Measurements from ENCODE around the gene CCDC47. TPM values are rescaled to one million over a fixed set of nuclear protein-coding genes. Genes with fewer than 3 reads are reported as not detected.

The CCDC47 gene
- total RNA-seq: 26.6 and 44.4 TPM in 2 replicates

GRCh38 chr17:63773272-63774140 is at the start of gene CCDC47:
CCDC47 (minus strand) TSS chr17:63773597; CDS start chr17:63766175, 7,422 bp downstream.

DNA sequence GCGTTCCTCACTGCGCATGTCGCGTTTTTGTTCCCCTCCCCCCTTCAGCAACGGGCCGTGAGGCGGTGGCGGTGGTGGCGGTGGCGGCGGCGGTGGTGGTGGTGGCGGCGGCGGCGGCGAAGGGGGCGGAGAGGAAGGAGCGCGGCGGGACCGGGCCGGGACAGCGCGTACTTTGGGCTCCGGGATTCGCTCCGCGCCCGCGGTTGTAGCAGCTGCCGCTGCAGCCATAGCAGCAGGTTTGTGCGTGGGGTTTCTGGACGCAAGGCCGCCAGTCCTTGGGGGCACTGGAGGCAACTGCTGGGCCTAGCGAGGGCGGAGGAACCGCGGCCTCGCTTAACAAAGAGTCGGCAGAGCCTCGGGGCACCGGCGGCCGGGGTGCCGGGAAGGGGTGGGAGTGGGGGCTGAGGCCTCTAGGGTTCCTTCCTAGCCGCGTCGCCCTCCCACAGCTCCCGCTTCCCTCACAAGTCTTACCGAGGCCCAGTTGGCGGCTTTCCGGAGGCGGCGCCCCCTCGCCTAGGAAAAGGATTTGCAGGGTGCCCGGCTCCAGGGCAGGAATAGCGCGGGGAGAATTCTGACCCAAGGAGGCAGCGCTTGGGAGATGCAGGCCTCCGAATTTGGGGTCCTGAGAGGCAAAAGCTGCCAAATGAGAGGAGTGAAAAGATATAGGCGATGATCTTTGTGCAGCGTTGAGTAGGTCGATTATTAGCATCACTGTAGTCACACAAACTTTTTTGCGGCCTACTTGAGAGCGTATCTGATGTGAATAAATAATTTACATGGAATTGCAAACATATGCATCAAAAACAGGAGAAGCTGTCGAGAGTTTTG is 958 bp upstream of the CCDC47 start, which contains the start of gene DDX42:
Gene DDX42, plus strand, starts transcription at position 30 of the 828 bp plus-strand sequence. CDS start 12,880 bp downstream, outside the sequence.

DNA sequence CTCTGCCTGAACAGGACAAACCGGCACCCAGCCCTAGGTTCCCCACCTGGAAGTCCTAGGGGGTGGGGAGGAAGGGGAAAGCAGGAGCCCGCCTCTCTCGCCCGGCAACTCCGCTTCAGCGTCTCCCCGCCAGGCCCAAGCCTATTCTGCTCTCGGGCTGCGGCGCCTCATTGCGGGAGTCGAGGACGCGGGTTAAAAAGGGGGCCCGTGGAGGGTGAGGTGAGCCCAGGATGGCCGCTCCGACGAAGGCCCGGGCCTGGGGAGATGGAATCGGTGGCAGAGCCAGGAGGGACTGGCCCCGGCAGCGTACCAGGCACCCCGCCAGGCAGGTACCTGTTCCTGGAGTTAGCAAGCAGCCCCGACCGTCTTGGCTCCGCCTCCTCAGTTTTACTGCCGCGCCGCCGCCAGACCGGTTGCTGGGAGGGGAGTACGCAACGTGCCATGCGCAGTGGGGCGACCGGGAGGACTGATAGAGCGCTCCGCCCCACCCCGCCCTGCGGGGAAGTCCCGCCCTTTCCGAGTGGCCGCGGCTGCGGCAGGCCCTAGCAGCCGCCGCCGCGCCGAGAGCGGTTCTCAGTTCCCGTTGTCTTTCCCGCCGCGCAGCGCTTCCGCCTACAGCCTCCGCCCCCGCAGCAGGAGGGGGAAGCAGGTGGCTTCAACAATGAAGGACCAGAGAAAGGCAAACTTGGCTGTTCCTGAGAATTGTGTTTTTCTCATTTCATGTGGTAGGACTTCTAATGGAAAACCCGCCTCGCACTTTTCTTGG is 31.8 kb downstream of the CCDC47 start, which contains the start of gene STRADA:
Gene STRADA, minus strand, starts transcription at position 392 of the 766 bp plus-strand sequence. CDS start 13,430 bp downstream, outside the sequence.

DNA sequence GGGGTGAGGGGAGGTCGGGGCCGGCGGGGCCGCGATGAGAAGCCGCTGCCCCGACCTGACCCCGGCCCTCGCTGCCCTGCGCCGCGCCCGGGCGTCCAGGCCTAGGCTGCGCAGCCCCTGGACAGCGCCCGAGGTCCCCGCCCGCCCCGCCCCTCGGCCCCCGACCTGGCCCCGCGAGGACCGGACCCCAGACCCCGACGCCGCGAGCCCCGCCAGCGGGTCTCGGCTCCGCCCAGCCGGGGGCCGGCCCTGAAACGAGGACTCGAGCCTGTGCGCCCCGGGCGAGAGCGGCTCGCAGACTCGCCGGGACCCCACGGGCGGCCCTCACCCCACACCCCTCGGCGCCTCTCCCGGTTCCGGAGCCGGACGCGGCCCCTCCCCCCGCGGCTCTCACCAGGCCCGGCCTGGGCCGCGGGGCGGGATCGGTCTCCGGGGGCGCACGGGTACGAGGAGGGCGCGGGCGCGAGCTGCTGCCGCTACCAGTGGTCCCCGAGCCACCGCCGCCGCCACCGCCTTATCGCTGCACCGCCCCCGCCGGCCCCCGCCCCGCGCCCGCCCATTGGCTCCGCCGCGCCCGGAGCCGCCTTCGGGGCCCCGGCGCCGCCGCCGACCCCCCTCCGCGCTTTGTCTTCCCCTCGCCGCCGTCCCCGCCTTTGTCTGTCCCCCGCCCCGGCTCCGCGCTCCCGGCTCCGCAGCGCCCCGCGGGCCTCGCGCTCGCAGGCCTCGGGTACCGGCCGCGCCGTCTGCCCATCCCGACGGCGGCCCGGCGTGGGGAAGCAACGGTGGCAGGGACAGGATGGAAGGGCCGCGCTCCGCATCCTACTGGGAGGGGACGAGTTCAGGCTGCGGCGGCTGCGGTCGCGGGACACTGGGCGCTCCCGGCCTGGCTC is 73.5 kb downstream of the CCDC47 start, which contains the start of gene LIMD2:
Gene LIMD2, minus strand, starts transcription at position 488 of the 890 bp plus-strand sequence. CDS start 827 bp downstream, outside the sequence.

Other genes starting within 250 kb of the CCDC47 start
- 26.3 and 36.1 TPM in 2 replicates for gene DCAF7, start 223.1 kb downstream of the CCDC47 start, total RNA-seq
- 23.3 and 26.3 TPM in 2 replicates for gene TACO1, start 172.7 kb downstream of the CCDC47 start, total RNA-seq
- gene MAP3K3, start 151.2 kb downstream of the CCDC47 start, total RNA-seq: 12.6 and 13.3 TPM in 2 replicates
- gene LIMD2, start 73.5 kb downstream of the CCDC47 start, total RNA-seq: 17.1 and 21.8 TPM in 2 replicates
- 13.4 and 20.8 TPM in 2 replicates for gene STRADA, start 31.8 kb downstream of the CCDC47 start, total RNA-seq
- 22.0 and 36.0 TPM in 2 replicates for gene DDX42, start 573 bp upstream of the CCDC47 start, total RNA-seq
- gene PSMC5, start 53.8 kb upstream of the CCDC47 start, total RNA-seq: 79.1 and 80.3 TPM in 2 replicates
- 51.0 and 67.3 TPM in 2 replicates for gene FTSJ3, start 54.1 kb upstream of the CCDC47 start, total RNA-seq
- gene SMARCD2, start 69.1 kb upstream of the CCDC47 start, total RNA-seq: 185 and 226 TPM in 2 replicates
- not detected in 2 replicates for gene CSH2, start 100.1 kb upstream of the CCDC47 start, total RNA-seq
- gene GH2, start 108.3 kb upstream of the CCDC47 start, total RNA-seq: not detected in 2 replicates
- not detected in 2 replicates for gene CSH1, start 123.0 kb upstream of the CCDC47 start, total RNA-seq
- gene CSHL1, start 137.7 kb upstream of the CCDC47 start, total RNA-seq: not detected in 2 replicates
- gene GH1, start 145.2 kb upstream of the CCDC47 start, total RNA-seq: not detected in 2 replicates
- gene CD79B, start 158.7 kb upstream of the CCDC47 start, total RNA-seq: not detected in 2 replicates
- not detected in 2 replicates for gene SCN4A, start 199.3 kb upstream of the CCDC47 start, total RNA-seq
- 0.07 and 0.37 TPM in 2 replicates for gene PRR29, start 224.8 kb upstream of the CCDC47 start, total RNA-seq
- gene ICAM2, start 247.0 kb upstream of the CCDC47 start, total RNA-seq: 0.21 TPM in 1 of 2 replicates, not detected in the other